DOHH2 (cell line): ENCODE results near the gene SLC15A2.
"Not testable (repeated sequence)": the region's sequence is repeated elsewhere in the genome, so short reads cannot be mapped to it uniquely, and the experiment has no call there.

Source experiments
- H3F3A ChIP-seq: fragments of 200-600 bp; sonication (generic), shearing (Covaris generic); 2 replicates; pipeline ENCODE4 v1.6.0; 2016; ENCODE audit warnings: antibody characterized with exemption, mild to moderate bottlenecking; ENCODE audit not compliant: control insufficient read depth, insufficient read depth
- H3K27ac ChIP-seq: fragments of 200-600 bp; sonication (generic); 2 replicates; pipeline ENCODE4 v1.5.1; 2014; ENCODE audit warnings: low read depth, mild to moderate bottlenecking, low read length, moderate library complexity
- H3K27me3 ChIP-seq: fragments of 200-600 bp; sonication (generic); 2 replicates; pipeline ENCODE4 v1.6.1; 2014; ENCODE audit warnings: mild to moderate bottlenecking, low read length, mixed read lengths; ENCODE audit not compliant: control insufficient read depth
- H3K36me3 ChIP-seq: fragments of 200-600 bp; sonication (generic); 2 replicates; pipeline ENCODE4 v1.6.1; 2014; ENCODE audit warnings: mild to moderate bottlenecking, low read length, moderate library complexity, mixed read lengths; ENCODE audit not compliant: control insufficient read depth
- H3K4me1 ChIP-seq: fragments of 200-600 bp; sonication (generic); 2 replicates; pipeline ENCODE4 v1.6.1; 2014; ENCODE audit warnings: mild to moderate bottlenecking, low read length, mixed read lengths; ENCODE audit not compliant: control insufficient read depth
- H3K4me2 ChIP-seq: fragments of 200-600 bp; sonication (generic); 2 replicates; pipeline ENCODE4 v1.6.0; 2014; ENCODE audit warnings: mild to moderate bottlenecking, low read length, moderate library complexity
- H3K4me3 ChIP-seq: fragments of 200-600 bp; sonication (generic); 2 replicates; pipeline ENCODE4 v1.5.1; 2014; ENCODE audit warnings: mild to moderate bottlenecking, low read length, mixed read lengths
- H3K79me2 ChIP-seq: fragments of 200-600 bp; sonication (generic); 2 replicates; pipeline ENCODE4 v1.6.1; 2014; ENCODE audit warnings: mild to moderate bottlenecking, low read length, mixed read lengths; ENCODE audit not compliant: control insufficient read depth
- H3K9me2 ChIP-seq: fragments of 200-600 bp; sonication (generic); replicated peaks from 2 replicates; pipeline ENCODE4 v1.6.1; 2014; ENCODE audit warnings: mild to moderate bottlenecking, low read length, mixed read lengths; ENCODE audit not compliant: control insufficient read depth
- H3K9me3 ChIP-seq: fragments of 200-600 bp; sonication (generic); 2 replicates; pipeline ENCODE4 v1.6.1; 2014; ENCODE audit warnings: antibody characterized with exemption, low read length, mixed read lengths; ENCODE audit not compliant: control insufficient read depth, insufficient read depth
- H4K20me1 ChIP-seq: fragments of 200-600 bp; sonication (generic); 2 replicates; pipeline ENCODE4 v1.6.0; 2014; ENCODE audit warnings: low read depth, mild to moderate bottlenecking, antibody characterized with exemption, low read length, moderate library complexity; ENCODE audit not compliant: control insufficient read depth, insufficient read depth
- EZH2phosphoT487 ChIP-seq: fragments of 200-600 bp; sonication (generic); IDR thresholded peaks from 2 replicates; pipeline ENCODE4 v1.6.1; 2017; ENCODE audit warnings: borderline replicate concordance, mild to moderate bottlenecking, antibody characterized with exemption, low read length, moderate library complexity, mixed read lengths
- TF ChIP-seq, protein P1 (sequence below): fragments of 200-600 bp; sonication (generic); IDR thresholded peaks from one replicate; pipeline ENCODE4 v1.5.1; 2014; ENCODE audit warnings: antibody characterized with exemption, mild to moderate bottlenecking, low read depth, low read length; ENCODE audit not compliant: poor library complexity, severe bottlenecking

The SLC15A2 gene

DNA sequence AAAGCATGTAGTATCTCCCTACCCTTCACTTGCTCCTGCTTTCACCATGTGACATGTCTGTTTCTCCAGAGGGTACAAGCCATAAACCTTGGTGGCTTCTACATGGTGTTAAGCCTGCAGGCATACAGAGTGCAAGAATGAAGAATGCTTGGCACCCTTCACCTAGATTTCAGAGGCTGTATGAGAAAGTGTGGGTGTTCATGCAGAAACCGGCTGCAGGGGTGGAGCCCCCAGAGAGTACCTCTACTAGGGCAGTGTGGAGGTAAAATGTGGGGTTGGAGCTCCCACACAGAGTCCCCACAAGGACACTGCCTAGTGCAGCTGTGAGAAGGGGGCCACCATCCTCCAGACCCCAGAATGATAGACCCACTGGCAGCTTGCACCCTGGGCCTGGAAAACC lies 32.2 kb downstream of the SLC15A2 start:
- no peaks in the 10 kb centered on the region for H3F3A ChIP-seq
- H3K9me2 ChIP-seq, result no peaks in the 10 kb centered on the region
- H3K36me3 ChIP-seq, result peaks cover 93% of the 10 kb centered on the region
- H3K4me3 ChIP-seq, result no peak overlapping the region
- H3K4me1 ChIP-seq, result no peaks in the 10 kb centered on the region
- H3K27ac ChIP-seq, result no peak overlapping the region
- no peaks in the 10 kb centered on the region for H3K79me2 ChIP-seq
- no peaks in the 10 kb centered on the region for H3K27me3 ChIP-seq
- no peaks in the 10 kb centered on the region for H4K20me1 ChIP-seq
- no peaks in the 10 kb centered on the region for H3K9me3 ChIP-seq
- no peak for TF ChIP-seq EZH2phosphoT487
- TF ChIP-seq, protein P1, sequence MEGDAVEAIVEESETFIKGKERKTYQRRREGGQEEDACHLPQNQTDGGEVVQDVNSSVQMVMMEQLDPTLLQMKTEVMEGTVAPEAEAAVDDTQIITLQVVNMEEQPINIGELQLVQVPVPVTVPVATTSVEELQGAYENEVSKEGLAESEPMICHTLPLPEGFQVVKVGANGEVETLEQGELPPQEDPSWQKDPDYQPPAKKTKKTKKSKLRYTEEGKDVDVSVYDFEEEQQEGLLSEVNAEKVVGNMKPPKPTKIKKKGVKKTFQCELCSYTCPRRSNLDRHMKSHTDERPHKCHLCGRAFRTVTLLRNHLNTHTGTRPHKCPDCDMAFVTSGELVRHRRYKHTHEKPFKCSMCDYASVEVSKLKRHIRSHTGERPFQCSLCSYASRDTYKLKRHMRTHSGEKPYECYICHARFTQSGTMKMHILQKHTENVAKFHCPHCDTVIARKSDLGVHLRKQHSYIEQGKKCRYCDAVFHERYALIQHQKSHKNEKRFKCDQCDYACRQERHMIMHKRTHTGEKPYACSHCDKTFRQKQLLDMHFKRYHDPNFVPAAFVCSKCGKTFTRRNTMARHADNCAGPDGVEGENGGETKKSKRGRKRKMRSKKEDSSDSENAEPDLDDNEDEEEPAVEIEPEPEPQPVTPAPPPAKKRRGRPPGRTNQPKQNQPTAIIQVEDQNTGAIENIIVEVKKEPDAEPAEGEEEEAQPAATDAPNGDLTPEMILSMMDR, result no peak
- no peak overlapping the region for H3K4me2 ChIP-seq

DNA sequence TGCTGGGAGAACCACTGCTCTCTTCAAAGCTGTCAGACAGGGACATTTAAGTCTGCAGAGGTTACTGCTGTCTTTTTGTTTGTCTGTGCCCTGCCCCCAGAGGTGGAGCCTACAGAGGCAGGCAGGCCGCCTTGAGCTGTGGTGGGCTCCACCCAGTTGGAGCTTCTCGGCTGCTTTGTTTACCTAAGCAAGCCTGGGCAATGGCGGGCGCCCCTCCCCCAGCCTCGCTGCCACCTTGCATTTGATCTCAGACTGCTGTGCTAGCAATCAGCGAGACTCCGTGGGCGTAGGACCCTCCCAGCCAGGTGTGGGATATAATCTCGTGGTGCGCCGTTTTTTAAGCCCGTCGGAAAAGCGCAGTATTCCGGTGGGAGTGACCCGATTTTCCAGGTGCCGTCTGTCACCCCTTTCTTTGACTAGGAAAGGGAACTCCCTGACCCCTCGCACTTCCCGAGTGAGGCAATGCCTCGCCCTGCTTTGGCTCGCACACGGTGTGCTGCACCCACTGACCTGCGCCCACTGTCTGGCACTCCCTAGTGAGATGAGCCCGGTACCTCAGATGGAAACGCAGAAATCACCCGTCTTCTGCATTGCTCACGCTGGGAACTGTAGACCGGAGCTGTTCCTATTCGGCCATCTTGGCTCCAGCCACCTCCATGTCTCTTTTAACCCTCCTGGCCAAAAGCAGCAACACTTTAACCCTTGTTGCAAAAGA lies 44.1 kb downstream of the SLC15A2 start:
- not testable (repeated sequence) for H3K79me2 ChIP-seq, H3F3A ChIP-seq, H4K20me1 ChIP-seq, H3K9me2 ChIP-seq, H3K27ac ChIP-seq, H3K4me2 ChIP-seq, H3K4me1 ChIP-seq, H3K4me3 ChIP-seq, H3K27me3 ChIP-seq, H3K9me3 ChIP-seq
- H3K36me3 ChIP-seq, result peaks cover 47% of the 10 kb centered on the region

DNA sequence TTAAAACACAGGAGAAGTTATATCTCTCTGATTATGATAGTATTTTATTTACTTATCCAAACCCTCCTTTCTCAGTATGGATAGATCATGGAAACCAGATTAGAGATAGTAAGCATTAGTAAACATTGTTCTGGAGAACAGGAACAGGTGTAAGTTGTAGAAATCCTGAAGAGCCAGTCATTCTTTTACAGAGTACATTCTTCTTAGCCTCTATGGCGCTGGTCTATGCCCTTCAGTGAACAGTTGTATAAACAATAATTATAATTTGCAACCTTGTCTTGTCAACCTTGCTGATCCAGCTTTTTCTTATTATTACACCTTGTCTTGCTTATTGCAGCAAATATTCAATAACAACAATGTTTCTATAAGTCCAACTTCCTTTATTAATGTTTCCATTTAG lies 47.4 kb downstream of the SLC15A2 start:
- peaks cover 73% of the 10 kb centered on the region for H3K36me3 ChIP-seq
- no peak overlapping the region for H3K4me3 ChIP-seq

More for the DNA sequence above, 47.4 kb downstream of the SLC15A2 start:
- Histone ChIP-seq H4K20me1 (no peaks in the 10 kb centered on the region), H3K27ac (no peak overlapping the region), H3F3A (0 out of 2 replicates have a peak, but pooled peaks cover 4% of the 10 kb centered on the region), H3K9me2 (no peaks in the 10 kb centered on the region), H3K79me2 (no peaks in the 10 kb centered on the region), H3K9me3 (no peaks in the 10 kb centered on the region), H3K27me3 (no peaks in the 10 kb centered on the region), H3K4me2 (no peak overlapping the region), H3K4me1 (no peaks in the 10 kb centered on the region)
- TF ChIP-seq, protein P1, result no peak
- TF ChIP-seq EZH2phosphoT487, result no peak
